ENCODE data around the gene SERPINI2. TPM values are rescaled to one million over a fixed set of nuclear protein-coding genes. Genes with fewer than 3 reads are reported as not detected.
"Not testable (repeated sequence)": the region's sequence is repeated elsewhere in the genome, so short reads cannot be mapped to it uniquely, and the experiment has no call there.

Gene SERPINI2
- polyA plus RNA-seq, 2 of the 4 experiments (the other 2 are of a cell fraction), result not detected

- Histone ChIP-seq H3K9me3 (no peaks in the 10 kb centered on the region), H3K4me1 (no peaks in the 10 kb centered on the region), H3K4me3 (no peak overlapping the region), H3K4me2 (no peak overlapping the region), H3K27ac (no peak overlapping the region)
- ChIA-PET POLR2A (no interaction called here), CTCF (no interaction called here)
- no peak for TF ChIP-seq RARB (CRISPR knock-in tag; IDR thresholded peaks at IDR 0.05)
- ATAC-seq (no peak), FAIRE-seq (no peak), DNase-seq (ENCODE audit: low read depth in 1 of 2, low spot score in 1 of 2) (no peak)
- 32% methylated on average over 2 of the region's 2 CpGs for WGBS (ENCODE audit: missing lambda C conversion rate)
Measured at GRCh38 chr3:167441256-167441655, 32.6 kb downstream of the SERPINI2 start.

- no peaks in the 10 kb centered on the region for H3K4me1 ChIP-seq
- 30% methylated on average over 2 of the region's 2 CpGs for WGBS (ENCODE audit: missing lambda C conversion rate)
- no peak overlapping the region for H3K4me3 ChIP-seq
- no peak for FAIRE-seq
- POLR2A ChIA-PET, result no interaction called here
- no peak for ATAC-seq
- CTCF ChIA-PET, result no interaction called here
- TF ChIP-seq HEYL (CRISPR knock-in tag; IDR thresholded peaks at IDR 0.05) (no peak), NFE2L2 (conservative IDR thresholded peaks at IDR 0.05; ENCODE audit: low read length) (no peak), ZSCAN20 (CRISPR knock-in tag; IDR thresholded peaks at IDR 0.05) (no peak)
- DNase-seq (ENCODE audit: low read depth in 1 of 2, low spot score in 1 of 2), result no peak
- H3K9me3 ChIP-seq, result no peaks in the 10 kb centered on the region
- H3K4me2 ChIP-seq, result no peak overlapping the region
- H3K27ac ChIP-seq, result no peak overlapping the region
Measured at GRCh38 chr3:167437428-167438139, 36.3 kb downstream of the SERPINI2 start.

GRCh38 chr3:167426962-167427361 is 46.9 kb downstream of the SERPINI2 start:
- DNase-seq (ENCODE audit: low read depth in 1 of 2, low spot score in 1 of 2); FAIRE-seq; H3K4me3 ChIP-seq; CTCF ChIA-PET; ATAC-seq; H3K4me1 ChIP-seq; H3K27ac ChIP-seq; POLR2A ChIA-PET; H3K4me2 ChIP-seq; H3K9me3 ChIP-seq: not testable (repeated sequence)
- WGBS (ENCODE audit: missing lambda C conversion rate), result 34% methylated on average over 3 of the region's 3 CpGs

- ATAC-seq; H3K27ac ChIP-seq; FAIRE-seq; DNase-seq (ENCODE audit: low read depth in 1 of 2, low spot score in 1 of 2); CTCF ChIA-PET; H3K4me2 ChIP-seq; H3K4me1 ChIP-seq; POLR2A ChIA-PET; H3K9me3 ChIP-seq; H3K4me3 ChIP-seq: not testable (repeated sequence)
- WGBS (ENCODE audit: missing lambda C conversion rate), result 32% methylated on average over 4 of the region's 4 CpGs
Measured at GRCh38 chr3:167422396-167422795, 51.4 kb downstream of the SERPINI2 start.

- FAIRE-seq (no peak), ATAC-seq (no peak), DNase-seq (ENCODE audit: low read depth in 1 of 2, low spot score in 1 of 2) (no peak)
- Histone ChIP-seq H3K9me3 (no peaks in the 10 kb centered on the region), H3K4me2 (no peak overlapping the region), H3K4me1 (no peaks in the 10 kb centered on the region), H3K4me3 (no peak overlapping the region), H3K27ac (no peak overlapping the region)
- ChIA-PET CTCF (interaction anchor here (1.5 kb wide), 1 partner anchor 472 kb away, joined by 3 read pairs; no protein-coding TSS in a partner anchor), POLR2A (no interaction called here)
- TF ChIP-seq RCOR1 (IDR thresholded peaks at IDR 0.05; ENCODE audit: low read depth, low read length), result no peak
- no peak for TF ChIP-seq MAFK (IDR thresholded peaks at IDR 0.05; ENCODE audit: partially characterized antibody)
- TF ChIP-seq NR3C1 (IDR thresholded peaks at IDR 0.05), result no peak
- no peak for TF ChIP-seq BCL3 (IDR thresholded peaks at IDR 0.05)
- TF ChIP-seq JUNB (IDR thresholded peaks at IDR 0.05), result no peak
- TF ChIP-seq CBX8 (IDR thresholded peaks at IDR 0.05), result no peak
- TF ChIP-seq POLR2A (IDR thresholded peaks at IDR 0.05; ENCODE audit: low read length), result no peak
- no peak for TF ChIP-seq KDM1A (IDR thresholded peaks at IDR 0.05; ENCODE audit: low read depth)
- TF ChIP-seq HEYL (CRISPR knock-in tag; IDR thresholded peaks at IDR 0.05), result no peak
- 8% methylated on average over 1 of the region's 1 CpG for WGBS (ENCODE audit: missing lambda C conversion rate)
Measured at GRCh38 chr3:167409611-167410010, 64.2 kb downstream of the SERPINI2 start.

GRCh38 chr3:167406876-167407492 is 66.9 kb downstream of the SERPINI2 start:
- DNase-seq (ENCODE audit: low read depth in 1 of 2, low spot score in 1 of 2), result peak; percentile 1 to 53
- TF ChIP-seq SMC3 (IDR thresholded peaks at IDR 0.05), result no peak
- peak; percentile 29; the same call in 2 of the 3 replicates for TF ChIP-seq CTCF (IDR thresholded peaks at IDR 0.05)
- TF ChIP-seq RAD21 (conservative IDR thresholded peaks at IDR 0.05 in 1 of 2, IDR thresholded peaks at IDR 0.05 in 1 of 2), result peak; percentile 40 to 43; a peak in 4 of 5 replicates
- CTCF ChIA-PET, result no interaction called here
- H3K9me3 ChIP-seq, result no peaks in the 10 kb centered on the region
- no peak overlapping the region for H3K4me2 ChIP-seq
- WGBS (ENCODE audit: missing lambda C conversion rate), result 24% methylated on average over 3 of the region's 3 CpGs
- H3K4me1 ChIP-seq, result no peaks in the 10 kb centered on the region
- POLR2A ChIA-PET, result no interaction called here
- peak in 1 of 2 experiments; percentile 85; a peak in 3 of 6 replicates for ATAC-seq
- no peak overlapping the region for H3K4me3 ChIP-seq
- H3K27ac ChIP-seq, result no peak overlapping the region
- FAIRE-seq, result no peak

Measured in A549 (cell line).